ENCODE measurements around the gene IYD.

GRCh38 chr6:150427843-150428242, 59.0 kb downstream of the IYD start:
- TF ChIP-seq CTCF (conservative IDR thresholded peaks at IDR 0.05 in 1 of 2, IDR thresholded peaks at IDR 0.05 in 1 of 2; ENCODE audit: extremely low read depth in 1 of 2, insufficient read depth in 1 of 2, low read depth in 1 of 2, low read length in 2 of 2) (no peak), EZH2 (IDR thresholded peaks at IDR 0.05; ENCODE audit: borderline replicate concordance, low read length) (no peak)
